ENCODE measurements around the gene NLGN1.
"Not testable (repeated sequence)": the region's sequence is repeated elsewhere in the genome, so short reads cannot be mapped to it uniquely, and the experiment has no call there.

The NLGN1 gene

GRCh38 chr3:173429527-173429926, 32.0 kb downstream of the NLGN1 start:
- no peak for DNase-seq (ENCODE audit: low read depth)
- H3K4me3 ChIP-seq (replicated peaks; ENCODE audit: low read depth, low read length): no peak overlapping the region
- TF ChIP-seq, protein P1, sequence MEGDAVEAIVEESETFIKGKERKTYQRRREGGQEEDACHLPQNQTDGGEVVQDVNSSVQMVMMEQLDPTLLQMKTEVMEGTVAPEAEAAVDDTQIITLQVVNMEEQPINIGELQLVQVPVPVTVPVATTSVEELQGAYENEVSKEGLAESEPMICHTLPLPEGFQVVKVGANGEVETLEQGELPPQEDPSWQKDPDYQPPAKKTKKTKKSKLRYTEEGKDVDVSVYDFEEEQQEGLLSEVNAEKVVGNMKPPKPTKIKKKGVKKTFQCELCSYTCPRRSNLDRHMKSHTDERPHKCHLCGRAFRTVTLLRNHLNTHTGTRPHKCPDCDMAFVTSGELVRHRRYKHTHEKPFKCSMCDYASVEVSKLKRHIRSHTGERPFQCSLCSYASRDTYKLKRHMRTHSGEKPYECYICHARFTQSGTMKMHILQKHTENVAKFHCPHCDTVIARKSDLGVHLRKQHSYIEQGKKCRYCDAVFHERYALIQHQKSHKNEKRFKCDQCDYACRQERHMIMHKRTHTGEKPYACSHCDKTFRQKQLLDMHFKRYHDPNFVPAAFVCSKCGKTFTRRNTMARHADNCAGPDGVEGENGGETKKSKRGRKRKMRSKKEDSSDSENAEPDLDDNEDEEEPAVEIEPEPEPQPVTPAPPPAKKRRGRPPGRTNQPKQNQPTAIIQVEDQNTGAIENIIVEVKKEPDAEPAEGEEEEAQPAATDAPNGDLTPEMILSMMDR (IDR thresholded peaks at IDR 0.05; ENCODE audit: low read length, missing control alignments): no peak

GRCh38 chr3:173430576-173430975, 33.0 kb downstream of the NLGN1 start:
- TF ChIP-seq, protein P1 (IDR thresholded peaks at IDR 0.05; ENCODE audit: low read length, missing control alignments): no peak
- no peak for DNase-seq (ENCODE audit: low read depth)
- no peak overlapping the region for H3K4me3 ChIP-seq (replicated peaks; ENCODE audit: low read depth, low read length)

- H3K4me3 ChIP-seq (replicated peaks; ENCODE audit: low read depth, low read length): no peak overlapping the region
These were observed 41.5 kb downstream of the NLGN1 start for GRCh38 chr3:173439004-173439403.

GRCh38 chr3:173440514-173440913, 43.0 kb downstream of the NLGN1 start:
- no peak for DNase-seq (ENCODE audit: low read depth)
- no peak overlapping the region for H3K4me3 ChIP-seq (replicated peaks; ENCODE audit: low read depth, low read length)
- TF ChIP-seq, protein P1 (IDR thresholded peaks at IDR 0.05; ENCODE audit: low read length, missing control alignments): no peak

More at GRCh38 chr3:173439004-173439403, 41.5 kb downstream of the NLGN1 start:
- TF ChIP-seq, protein P1 (IDR thresholded peaks at IDR 0.05; ENCODE audit: low read length, missing control alignments): no peak
- DNase-seq (ENCODE audit: low read depth): no peak

DNA sequence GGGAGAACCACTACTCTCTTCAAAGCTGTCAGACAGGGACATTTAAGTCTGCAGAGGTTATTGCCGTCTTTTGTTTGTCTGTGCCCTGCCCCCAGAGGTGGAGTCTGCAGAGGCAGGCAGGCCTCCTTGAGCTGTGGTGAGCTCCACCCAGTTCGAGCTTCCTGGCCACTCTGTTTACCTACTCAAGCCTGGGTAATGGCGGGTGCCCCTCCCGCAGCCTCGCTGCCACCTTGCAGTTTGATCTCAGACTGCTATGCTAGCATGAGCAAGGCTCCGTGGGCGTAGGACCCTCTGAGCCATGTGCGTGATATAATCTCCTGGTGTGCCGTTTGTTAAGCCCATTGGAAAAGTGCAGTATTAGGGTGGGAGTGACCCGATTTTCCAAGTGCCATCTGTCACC, 54.0 kb downstream of the NLGN1 start:
- not testable (repeated sequence) for DNase-seq (ENCODE audit: low read depth); H3K4me3 ChIP-seq (replicated peaks; ENCODE audit: low read depth, low read length)

DNA sequence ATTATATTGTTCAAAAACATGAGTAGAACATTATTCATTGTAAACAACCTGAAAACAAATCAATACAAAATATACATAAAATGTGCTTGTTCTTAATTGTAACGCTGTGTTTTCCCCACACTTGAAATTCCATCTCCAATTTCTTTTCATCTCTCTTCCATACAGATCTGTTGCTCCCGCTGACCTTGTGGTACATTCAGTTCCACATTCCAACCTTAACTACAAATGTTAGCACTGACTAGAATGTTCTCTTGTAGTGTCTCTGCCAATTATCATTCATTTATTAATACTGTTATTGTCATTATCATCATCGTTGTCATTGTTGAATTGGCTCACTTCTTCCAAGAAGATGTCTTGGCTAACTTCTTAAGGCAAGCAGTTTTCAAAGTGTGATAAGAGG, 65.7 kb downstream of the NLGN1 start:
- no peak for DNase-seq (ENCODE audit: low read depth)
- TF ChIP-seq, protein P1 (IDR thresholded peaks at IDR 0.05; ENCODE audit: low read length, missing control alignments): no peak
- H3K4me3 ChIP-seq (replicated peaks; ENCODE audit: low read depth, low read length): no peak overlapping the region

DNA sequence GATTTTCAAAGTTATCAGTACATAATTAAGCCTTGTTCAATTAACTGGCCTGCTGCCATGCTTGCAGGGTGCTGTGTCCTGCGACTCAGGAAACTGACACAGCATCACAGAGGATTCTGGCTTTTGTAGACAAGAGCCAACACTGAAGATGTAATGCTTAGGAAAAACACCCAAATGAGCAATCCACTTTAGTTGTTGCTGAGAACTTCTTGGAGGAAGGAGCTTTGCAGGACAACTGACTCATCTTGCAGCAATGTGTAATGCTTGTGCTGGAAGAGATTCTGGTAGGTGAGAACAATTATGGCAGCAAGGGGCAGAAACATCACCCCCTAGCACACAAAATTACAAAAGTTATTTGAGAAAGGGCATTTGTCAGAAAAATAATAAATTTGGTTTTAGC, 67.6 kb downstream of the NLGN1 start:
- peak; percentile 21 for DNase-seq (ENCODE audit: low read depth)
- H3K4me3 ChIP-seq (replicated peaks; ENCODE audit: low read depth, low read length): no peak overlapping the region
- TF ChIP-seq, protein P1 (IDR thresholded peaks at IDR 0.05; ENCODE audit: low read length, missing control alignments): no peak

All from fibroblast of pulmonary artery (primary cell).